BE2C (cell line): Measurements from ENCODE around the gene CD74.
"Not testable (repeated sequence)": the region's sequence is repeated elsewhere in the genome, so short reads cannot be mapped to it uniquely, and the experiment has no call there.

Source experiments
- DNase-seq: peaks from one replicate; pipeline ENCODE4 v3.0.0-alpha.2; 2020
- H3K27me3 ChIP-seq: fragments of 250-450 bp; sonication (Bioruptor Pico); 2 replicates; pipeline ENCODE4 v1.5.1; 2020; ENCODE audit warnings: mild to moderate bottlenecking
- H3K36me3 ChIP-seq: fragments of 250-450 bp; sonication (Bioruptor Pico); 2 replicates; pipeline ENCODE4 v1.5.1; 2020; ENCODE audit warnings: mild to moderate bottlenecking
- H3K4me1 ChIP-seq: fragments of 250-450 bp; sonication (Bioruptor Pico); 2 replicates; pipeline ENCODE4 v1.5.1; 2020
- H3K4me3 ChIP-seq: 2 replicates; pipeline ENCODE4 v1.5.1; 2011; ENCODE audit warnings: low read depth, low read length
- H3K9me3 ChIP-seq: fragments of 250-450 bp; sonication (Bioruptor Pico); 2 replicates; pipeline ENCODE4 v1.5.1; 2020
- CTCF ChIP-seq: IDR thresholded peaks from 2 replicates; pipeline ENCODE4 v1.5.1; 2012; ENCODE audit warnings: mild to moderate bottlenecking, low read depth, low read length

CD74 gene

GRCh38 chr5:150457121-150457520, 44.4 kb upstream of the CD74 start:
- TF ChIP-seq CTCF: no peak
- H3K4me3 ChIP-seq: no peak overlapping the region
- no peaks in the 10 kb centered on the region for H3K4me1 ChIP-seq
- no peak for DNase-seq
- no peaks in the 10 kb centered on the region for H3K27me3 ChIP-seq
- H3K36me3 ChIP-seq: no peaks in the 10 kb centered on the region
- no peaks in the 10 kb centered on the region for H3K9me3 ChIP-seq

GRCh38 chr5:150454492-150455229, 42.0 kb upstream of the CD74 start:
- Histone ChIP-seq H3K36me3 (no peaks in the 10 kb centered on the region), H3K4me3 (no peak overlapping the region), H3K27me3 (no peaks in the 10 kb centered on the region), H3K4me1 (no peaks in the 10 kb centered on the region), H3K9me3 (no peaks in the 10 kb centered on the region)
- TF ChIP-seq CTCF: no peak
- DNase-seq: no peak

DNA sequence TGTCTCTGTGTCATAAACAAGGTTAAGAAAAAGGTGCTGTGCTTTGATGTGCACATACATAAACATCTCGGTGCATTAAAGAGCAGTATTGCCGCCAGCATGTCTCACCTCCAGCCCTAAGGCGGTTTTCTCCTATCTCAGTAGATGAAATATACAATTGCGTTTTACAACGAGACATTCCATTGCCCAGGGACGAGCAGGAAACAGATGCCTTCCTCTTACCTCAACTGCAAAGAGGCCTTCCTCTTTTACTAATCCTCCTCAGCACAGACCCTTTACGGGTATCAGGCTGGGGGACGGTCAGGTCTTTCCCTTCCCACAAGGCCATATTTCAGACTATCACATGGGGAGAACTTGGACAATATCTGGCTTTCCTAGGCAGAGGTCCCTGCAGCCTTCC, 41.3 kb upstream of the CD74 start:
- DNase-seq, H3K4me3 ChIP-seq, H3K27me3 ChIP-seq, H3K4me1 ChIP-seq, H3K9me3 ChIP-seq, H3K36me3 ChIP-seq: not testable (repeated sequence)

DNA sequence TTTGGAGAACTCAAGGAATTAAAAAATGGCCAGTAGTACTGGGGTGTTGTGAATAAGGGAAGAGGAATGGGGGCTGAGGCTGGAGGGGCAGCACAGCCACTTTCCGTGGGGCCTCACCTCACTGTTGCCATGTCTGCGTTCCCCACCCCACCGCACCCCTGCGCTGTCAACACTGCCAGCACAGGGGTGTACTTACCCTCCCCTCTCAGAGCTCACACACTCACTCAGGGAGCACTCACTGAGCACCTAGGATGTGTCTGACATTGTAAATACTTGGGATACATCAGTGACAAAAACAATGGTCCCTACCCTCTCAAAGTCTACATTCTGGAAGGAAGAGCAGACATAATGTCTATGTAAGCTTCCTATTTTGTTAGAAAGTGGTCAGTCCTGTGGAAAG, 40.2 kb upstream of the CD74 start:
- Histone ChIP-seq H3K36me3 (peaks cover 14% of the 10 kb centered on the region), H3K9me3 (no peaks in the 10 kb centered on the region), H3K4me3 (no peak overlapping the region), H3K4me1 (peaks cover 3% of the 10 kb centered on the region), H3K27me3 (no peaks in the 10 kb centered on the region)
- TF ChIP-seq CTCF: no peak
- DNase-seq: no peak

DNA sequence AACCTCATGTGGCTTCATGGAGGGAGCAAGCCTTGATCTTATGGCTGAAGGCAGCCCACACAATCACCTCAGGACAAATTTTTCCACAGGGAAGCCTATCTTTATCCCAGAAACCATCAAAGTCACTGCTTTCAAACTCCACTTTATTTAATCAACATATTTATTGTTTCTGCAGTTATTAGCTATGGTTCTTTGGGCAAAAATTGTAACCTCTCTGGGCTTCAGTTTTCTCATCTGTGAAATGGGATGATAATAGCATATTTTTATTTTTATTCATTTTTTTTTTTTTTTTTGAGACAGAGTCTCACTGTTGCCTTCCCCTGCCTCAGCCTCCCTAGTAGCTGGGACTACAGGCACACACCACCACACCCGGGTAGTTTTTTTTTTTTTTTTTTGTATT, 38.9 kb upstream of the CD74 start:
- no peak for TF ChIP-seq CTCF
- no peaks in the 10 kb centered on the region for H3K27me3 ChIP-seq
- H3K4me1 ChIP-seq: peaks cover 5% of the 10 kb centered on the region
- no peak for DNase-seq
- no peak overlapping the region for H3K4me3 ChIP-seq
- no peaks in the 10 kb centered on the region for H3K9me3 ChIP-seq
- peaks cover 27% of the 10 kb centered on the region for H3K36me3 ChIP-seq

- peak; percentile 84 for TF ChIP-seq CTCF
- peak; percentile 94 for DNase-seq
- H3K4me3 ChIP-seq: peak within 1 kb of the TSS; percentile 100
- no peaks in the 10 kb centered on the region for H3K27me3 ChIP-seq
- H3K9me3 ChIP-seq: no peaks in the 10 kb centered on the region
- H3K36me3 ChIP-seq: peaks cover 46% of the 10 kb centered on the region
- peaks cover 5% of the 10 kb centered on the region for H3K4me1 ChIP-seq
Observed at GRCh38 chr5:150449517-150450339, 37.0 kb upstream of the CD74 start, which contains the start of gene RPS14. Gene RPS14, minus strand, starts transcription at chr5:150449739. Its CDS starts 2,006 bp downstream, at chr5:150447733.
